Right hindlimb (tissue), 1 donor: ENCODE results near the gene DNMT3L.
"Not testable (repeated sequence)": the region's sequence is repeated elsewhere in the genome, so short reads cannot be mapped to it uniquely, and the experiment has no call there.

Source experiments
- DNase-seq: peaks from one replicate; pipeline ENCODE4 v3.0.0-alpha.2; 2018

Gene DNMT3L

DNA sequence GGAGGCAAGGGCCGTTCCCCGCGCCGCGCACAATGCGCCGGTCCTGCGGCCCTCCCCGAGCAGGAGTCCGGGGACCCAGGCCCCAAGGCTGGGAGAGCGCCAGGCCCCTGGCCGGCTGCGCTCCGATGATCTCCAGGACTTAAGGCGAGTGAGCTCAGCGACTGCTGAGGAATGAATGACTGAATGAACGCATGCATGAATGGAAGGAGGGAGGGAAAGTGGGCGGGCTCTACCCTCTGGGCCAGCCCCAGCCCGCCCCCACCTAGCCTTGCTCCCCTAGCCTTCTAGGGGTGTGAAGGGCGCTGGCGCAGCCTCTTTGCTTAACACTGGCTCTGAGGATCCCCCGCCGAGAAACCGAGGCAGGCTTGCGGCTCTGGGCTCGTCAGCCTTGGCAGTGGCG, 20.4 kb downstream of the DNMT3L start:
- DNase-seq: not testable (repeated sequence)

DNA sequence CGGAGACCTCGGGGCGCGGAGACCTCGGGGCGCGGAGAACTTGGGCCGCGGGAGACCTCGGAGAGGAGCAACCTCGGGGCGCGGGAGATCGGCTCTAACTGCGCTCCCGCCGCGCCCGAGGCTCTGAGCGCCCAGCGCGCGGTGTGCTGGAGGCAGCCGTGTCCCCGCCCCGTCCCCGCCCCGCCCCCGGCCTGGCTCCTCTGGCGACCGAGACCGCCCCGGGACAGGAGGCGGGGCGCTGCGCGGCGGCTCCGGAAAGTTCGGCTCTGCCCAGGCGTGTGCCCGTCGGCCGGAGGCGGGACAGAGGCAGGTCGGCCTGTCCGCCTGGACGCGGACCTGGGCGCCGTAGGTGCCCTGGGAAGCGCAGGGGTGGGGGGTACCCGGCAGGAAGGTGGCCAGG, 20.9 kb downstream of the DNMT3L start, which contains the start of gene ICOSLG:
Gene ICOSLG (minus strand): TSS at position 102 of the 400 bp plus-strand sequence. CDS start 126 bp downstream, outside the sequence.
- not testable (repeated sequence) for DNase-seq

GRCh38 chr21:44240353-44240752, 21.3 kb downstream of the DNMT3L start:
- not testable (repeated sequence) for DNase-seq

DNA sequence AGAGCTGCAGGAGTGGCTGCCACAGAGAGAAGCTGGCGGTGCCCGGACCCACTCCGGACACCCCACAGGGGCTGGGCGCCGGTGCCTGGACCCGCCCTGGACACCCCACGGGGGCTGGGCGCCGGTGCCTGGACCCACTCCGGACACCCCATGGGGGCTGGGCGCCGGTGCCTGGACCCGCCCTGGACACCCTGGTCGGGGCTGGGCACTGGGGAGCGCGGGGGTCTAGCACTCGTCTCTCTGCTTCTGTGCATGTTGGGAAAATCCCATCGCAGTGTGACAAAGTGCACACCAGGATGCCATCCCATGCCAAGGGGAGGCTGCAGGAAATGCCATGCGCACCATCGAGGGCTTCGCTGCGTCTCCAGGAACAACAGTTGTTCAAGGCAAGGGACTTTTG, 32.1 kb downstream of the DNMT3L start:
- not testable (repeated sequence) for DNase-seq

GRCh38 chr21:44228109-44228508, 33.6 kb downstream of the DNMT3L start:
- not testable (repeated sequence) for DNase-seq

- not testable (repeated sequence) for DNase-seq
These were observed 34.1 kb downstream of the DNMT3L start for GRCh38 chr21:44227614-44228013.

- not testable (repeated sequence) for DNase-seq
These were observed 36.1 kb downstream of the DNMT3L start for GRCh38 chr21:44225605-44226004.

DNA sequence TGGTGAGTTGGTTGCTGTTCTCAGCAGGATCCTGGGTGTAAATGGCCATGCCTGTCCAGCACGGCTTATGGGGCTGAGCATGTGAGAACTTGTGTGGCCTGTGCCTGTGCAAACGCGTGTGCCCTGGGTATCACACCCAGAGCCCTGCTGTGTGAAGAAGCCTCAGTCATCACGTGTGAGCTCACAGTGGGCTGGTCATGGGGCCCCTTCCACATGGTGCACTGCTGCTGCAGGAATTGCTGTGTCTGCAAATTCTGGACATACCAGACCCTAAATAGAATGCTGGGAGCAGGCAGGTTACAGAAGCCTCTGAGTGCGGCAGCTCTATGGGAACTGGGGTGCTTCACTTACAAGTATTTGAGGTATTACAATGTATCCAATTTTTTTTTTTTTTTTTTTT, 38.4 kb downstream of the DNMT3L start:
- DNase-seq: not testable (repeated sequence)

DNA sequence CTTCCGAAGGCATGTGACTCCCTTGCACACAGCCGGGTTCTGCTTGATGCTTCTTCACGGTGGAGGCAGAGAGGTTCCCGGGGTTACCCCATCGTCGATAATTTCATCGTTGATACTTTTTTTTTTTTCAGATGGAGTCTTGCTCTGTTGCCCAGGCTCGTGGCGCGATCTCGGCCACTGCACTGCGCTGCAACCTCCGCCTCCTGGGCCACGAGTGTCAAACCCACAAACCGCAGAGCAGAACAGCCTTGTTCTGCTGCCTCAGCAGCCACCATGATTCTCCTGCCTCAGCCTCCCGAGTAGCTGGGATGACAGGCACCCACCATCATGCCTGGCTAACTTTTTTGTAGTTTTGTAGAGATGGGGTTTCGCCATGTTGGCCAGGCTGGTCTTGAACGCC, 41.0 kb downstream of the DNMT3L start:
- DNase-seq: not testable (repeated sequence)

- not testable (repeated sequence) for DNase-seq
These were observed 43.2 kb downstream of the DNMT3L start for GRCh38 chr21:44218461-44218860.

DNA sequence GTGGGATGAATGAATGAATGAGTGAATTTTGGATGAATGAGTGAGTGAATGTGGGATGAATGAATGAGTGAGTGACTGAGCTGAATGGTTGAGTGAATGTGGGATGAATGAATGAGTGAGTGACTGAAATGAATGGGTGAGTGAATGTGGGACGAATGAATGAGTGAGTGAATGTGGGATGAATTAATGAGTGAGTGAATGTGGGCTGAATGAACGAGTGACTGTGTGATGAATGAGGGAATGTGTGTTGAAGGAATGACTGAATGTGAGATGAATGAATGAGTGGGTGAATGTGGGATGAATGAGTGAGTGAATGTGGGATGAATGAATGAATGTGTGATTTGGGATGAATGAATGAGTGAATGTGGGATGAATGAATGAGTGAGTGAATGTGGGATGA, 49.7 kb downstream of the DNMT3L start:
- not testable (repeated sequence) for DNase-seq

DNA sequence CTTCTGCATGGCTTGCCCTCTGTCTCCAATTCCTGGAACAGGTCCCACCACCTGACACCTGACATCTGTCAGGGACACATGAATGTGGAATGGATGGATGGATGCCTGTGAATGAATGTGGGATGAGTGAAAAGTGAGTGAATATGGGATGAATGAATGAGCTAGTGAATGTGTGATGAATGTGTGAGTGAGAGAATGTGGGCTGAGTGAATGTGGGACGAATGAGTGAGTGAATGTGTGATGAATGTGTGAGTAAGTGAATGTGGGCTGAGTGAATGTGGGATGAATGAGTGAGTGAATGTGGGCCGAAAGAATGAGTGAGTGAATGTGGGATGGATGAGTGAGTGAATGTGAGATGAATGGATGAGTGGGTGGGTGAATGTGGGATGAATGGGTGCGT, 50.1 kb downstream of the DNMT3L start:
- not testable (repeated sequence) for DNase-seq

DNA sequence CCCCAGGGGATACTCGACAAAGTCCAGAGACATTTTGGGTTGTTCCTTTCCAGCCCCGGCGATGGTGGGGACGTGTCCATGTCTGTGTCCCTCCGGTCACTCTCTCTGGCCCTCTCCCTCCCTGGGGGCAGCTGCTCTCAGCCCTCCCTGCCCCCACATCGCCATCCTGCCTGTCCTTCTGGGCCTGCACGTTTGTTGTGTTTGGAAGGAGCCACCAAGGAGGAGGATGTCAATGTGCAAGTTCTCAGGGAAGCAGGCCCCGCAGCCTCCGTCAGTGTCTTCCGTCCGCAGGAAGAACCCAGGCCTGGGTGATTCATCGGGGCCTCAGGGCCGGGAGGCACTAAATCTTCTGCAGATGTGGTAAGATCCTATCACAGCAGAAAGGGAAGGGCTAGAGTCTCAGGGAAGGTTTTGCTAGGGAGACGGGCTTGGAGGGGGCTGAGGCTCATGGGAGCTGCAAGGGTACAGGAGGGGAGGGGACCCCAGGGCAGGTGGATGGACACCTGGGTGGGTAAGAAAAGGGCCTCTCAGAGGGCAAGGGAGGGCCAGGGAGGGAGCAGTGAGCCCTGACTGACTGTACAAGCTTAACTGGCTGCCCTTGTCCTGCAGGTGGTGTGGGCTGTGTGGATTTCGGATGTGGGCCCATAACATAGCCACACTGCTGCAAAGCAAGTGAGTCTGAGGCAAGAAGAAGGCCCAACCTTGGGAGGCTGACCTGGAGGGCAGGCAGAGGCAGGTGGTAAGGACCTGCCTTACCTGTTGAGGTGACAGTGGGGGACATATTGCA, 53.6 kb downstream of the DNMT3L start:
- not testable (repeated sequence) for DNase-seq

DNA sequence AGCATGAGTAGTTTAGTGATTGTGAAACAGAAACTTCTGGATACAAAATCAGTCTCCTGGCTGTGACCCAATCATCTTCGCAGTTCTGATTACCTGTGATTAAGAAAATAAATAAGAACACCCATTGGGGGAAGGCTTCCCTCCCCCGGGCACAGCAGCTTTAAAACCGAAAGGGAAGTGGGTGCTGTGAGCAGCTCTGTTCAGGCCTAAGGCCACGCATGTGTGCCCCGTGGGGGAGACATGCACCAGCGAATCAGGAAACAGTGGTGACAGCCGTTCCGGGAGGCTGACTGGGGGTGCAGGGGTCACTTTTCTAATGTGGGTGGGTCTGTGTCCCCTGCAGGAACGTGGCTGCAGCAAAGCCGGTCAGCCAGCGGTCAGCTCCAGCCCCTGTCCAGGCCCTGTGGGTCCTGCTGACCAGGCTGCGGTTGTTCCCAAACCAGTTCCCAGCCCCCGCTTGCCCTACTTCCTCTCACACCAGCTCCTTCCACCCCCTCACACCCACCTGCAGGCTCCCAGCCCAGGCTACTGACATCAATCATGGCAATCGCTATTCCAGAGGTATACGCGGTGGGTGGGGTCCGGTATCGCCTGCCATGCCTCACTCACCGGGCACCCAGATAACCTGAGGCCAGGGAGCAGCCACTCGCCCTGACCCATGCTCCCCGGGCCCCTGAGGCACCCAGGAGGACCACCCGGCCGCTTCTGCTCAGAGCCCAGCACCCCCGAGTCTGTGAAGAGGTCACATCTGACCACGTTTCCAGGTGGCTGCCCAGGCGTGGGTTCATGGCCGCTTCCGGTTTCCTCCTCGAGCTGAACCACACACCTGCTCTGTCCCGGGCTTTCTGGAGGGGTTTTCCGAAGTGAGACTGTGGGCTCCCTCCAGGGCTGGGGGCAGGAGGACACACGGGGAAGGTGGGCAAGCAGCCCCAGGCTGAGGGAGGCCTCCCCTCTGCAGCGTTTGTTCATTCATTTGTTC, 54.7 kb downstream of the DNMT3L start:
- not testable (repeated sequence) for DNase-seq

GRCh38 chr21:44206187-44206586, 55.5 kb downstream of the DNMT3L start:
- DNase-seq: not testable (repeated sequence)

DNA sequence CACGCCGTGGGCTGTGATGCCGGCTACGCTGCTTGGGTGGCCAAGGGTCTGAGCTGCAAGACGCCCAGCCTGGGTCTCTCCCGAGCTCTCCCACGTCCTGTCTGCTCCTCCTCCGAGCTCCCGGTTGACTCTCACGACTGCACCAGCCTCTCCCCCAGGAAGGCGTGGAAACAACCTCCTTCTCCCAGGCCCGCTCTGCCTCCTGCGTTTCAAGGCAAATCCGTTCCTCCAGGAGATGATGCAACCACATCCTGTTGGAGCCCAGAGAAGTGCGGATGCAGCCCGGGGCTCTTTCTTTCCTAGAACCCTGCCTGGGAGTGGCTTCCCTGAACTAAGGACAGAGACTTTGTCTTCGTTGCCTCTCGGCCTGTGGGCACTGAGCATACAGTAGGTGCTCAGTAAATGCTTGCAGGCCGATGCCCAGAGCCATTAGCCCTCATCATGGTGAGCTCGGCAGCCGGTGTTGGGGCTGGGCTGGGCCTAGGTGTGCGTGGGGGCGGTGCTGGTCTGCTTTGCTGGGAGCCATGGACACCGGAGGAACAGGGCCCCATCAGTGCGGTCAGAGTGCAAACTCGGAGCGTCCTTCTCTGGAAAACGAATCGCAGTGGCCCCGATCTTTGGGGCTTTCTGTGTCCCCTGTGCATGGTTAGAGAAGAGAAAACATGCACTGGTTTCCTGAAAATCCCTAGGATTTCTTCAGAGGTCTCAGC, 59.0 kb downstream of the DNMT3L start:
- not testable (repeated sequence) for DNase-seq

- not testable (repeated sequence) for DNase-seq
These were observed 61.7 kb downstream of the DNMT3L start for GRCh38 chr21:44199997-44200396.

GRCh38 chr21:44199448-44199847, 62.2 kb downstream of the DNMT3L start:
- DNase-seq: no peak

DNA sequence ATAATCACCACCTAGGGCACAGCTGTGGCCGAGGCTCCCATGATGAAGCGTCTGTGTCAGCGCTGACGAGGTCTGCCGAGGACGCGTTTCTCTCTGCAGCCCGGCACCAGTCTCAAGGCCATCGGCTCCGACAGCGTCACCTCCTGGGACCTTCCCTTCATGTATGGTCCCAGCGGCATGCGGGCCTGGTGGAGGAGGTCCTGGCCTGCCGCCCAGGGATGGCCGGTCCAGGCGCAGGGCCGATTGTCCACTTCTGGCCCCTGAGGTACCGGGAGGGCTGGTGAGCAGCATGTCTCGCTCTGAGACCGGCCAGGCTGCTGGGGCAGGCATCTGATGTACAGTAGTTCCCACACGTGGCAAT, 64.6 kb downstream of the DNMT3L start:
- not testable (repeated sequence) for DNase-seq
